Measurements from ENCODE around the gene SLC2A11.

GRCh38 chr22:23835484-23836144 is 22.1 kb upstream of the SLC2A11 start:
- TF ChIP-seq CTCF (conservative IDR thresholded peaks at IDR 0.05; ENCODE audit: low read depth, low read length) (no peak), EZH2 (IDR thresholded peaks at IDR 0.05; ENCODE audit: low read length, unreplicated experiment) (no peak), EZH2phosphoT487 (IDR thresholded peaks at IDR 0.05; ENCODE audit: borderline replicate concordance, low read length) (no peak)
